Vagina (tissue), 2 donors: ENCODE data around the gene TFDP3. TPM values are rescaled to one million over a fixed set of nuclear protein-coding genes. Genes with fewer than 3 reads are reported as not detected.

Experiments used
- DNase-seq, 2 donors: peaks; one replicate each; pipeline ENCODE4 v3.0.0-alpha.2; 2017; ENCODE audit errors: extremely low spot score in 2 of 2
- H3K27ac ChIP-seq: fragments of 200-600 bp; sonication (generic); one replicate; pipeline ENCODE4 v1.5.1; 2019
- H3K27me3 ChIP-seq: fragments of 200-600 bp; sonication (generic); one replicate; pipeline ENCODE4 v1.5.1; 2019
- H3K36me3 ChIP-seq, 2 donors: fragments of 200-600 bp; sonication (generic); one replicate each; pipeline ENCODE4 v1.5.1; 2017 to 2019
- H3K4me1 ChIP-seq: fragments of 200-600 bp; sonication (generic); one replicate; pipeline ENCODE4 v1.5.1; 2019
- H3K4me3 ChIP-seq, 2 donors: fragments of 200-600 bp; sonication (generic); 1 replicate in 1 of 2; 2 replicates in 1 of 2; pipeline ENCODE4 v1.5.1; 2016 to 2019
- H3K9me3 ChIP-seq: fragments of 200-600 bp; sonication (generic); one replicate; pipeline ENCODE4 v1.5.1; 2019
- POLR2A ChIP-seq, 2 donors: fragments of 450-650 bp; IDR thresholded peaks; one replicate each; pipeline ENCODE4 v1.6.1; 2017; ENCODE audit warnings: antibody characterized with exemption in 2 of 2, mild to moderate bottlenecking in 2 of 2, moderate library complexity in 2 of 2
- POLR2AphosphoS5 ChIP-seq, 2 donors: sonication (generic); formaldehyde crosslinking; IDR thresholded peaks; one replicate each; pipeline ENCODE4 v1.9.0; 2017; ENCODE audit warnings: antibody characterized with exemption in 2 of 2, mild to moderate bottlenecking in 2 of 2, low read depth in 1 of 2; ENCODE audit not compliant: insufficient read depth in 1 of 2
- intact Hi-C: fragments of 100-400 bp; cut with DNase I; formaldehyde crosslinking; loops from one replicate; pipeline ENCODE4 v1.15.1; 2023
- total RNA-seq: library from RNA; depleted of rRNA; stranded (reverse); fragments of >200 nt; gene quantifications from one replicate; pipeline ENCODE4 v1.2.3, GENCODE V29; 2016
- TF ChIP-seq, protein P1 (sequence below), 3 experiments: fragments of 450-650 bp in 2 of 3; fragments of 200-600 bp in 1 of 3; sonication (generic) in 1 of 3; IDR thresholded peaks; one replicate each; pipeline ENCODE4 v1.5.1; 2017 to 2019; ENCODE audit warnings: antibody characterized with exemption in 3 of 3, mild to moderate bottlenecking in 2 of 3, moderate library complexity in 2 of 3

The TFDP3 gene
- total RNA-seq, 1 donor from 2014 or later = not detected

DNA sequence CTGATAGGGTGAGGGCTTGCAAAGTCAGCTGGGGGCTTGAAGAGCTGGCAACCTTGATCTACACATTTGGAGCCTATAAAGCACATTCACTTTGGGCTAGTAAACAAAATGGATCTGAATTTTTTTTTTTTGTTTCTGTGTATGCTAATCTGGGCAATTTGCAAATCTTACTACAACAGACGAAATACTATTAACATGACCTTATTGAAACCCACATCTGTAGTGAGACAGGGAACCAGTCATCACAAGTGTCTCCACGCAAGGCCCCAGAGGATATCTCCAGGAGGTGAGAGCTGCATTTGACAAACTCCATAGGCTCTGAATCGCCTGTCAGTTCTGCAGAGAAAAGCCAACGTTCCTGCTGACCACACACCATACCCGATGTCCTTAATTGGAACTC is 33.0 kb upstream of the TFDP3 start:
- no peak for TF ChIP-seq POLR2A (IDR thresholded peaks at IDR 0.05)
- TF ChIP-seq, protein P1, sequence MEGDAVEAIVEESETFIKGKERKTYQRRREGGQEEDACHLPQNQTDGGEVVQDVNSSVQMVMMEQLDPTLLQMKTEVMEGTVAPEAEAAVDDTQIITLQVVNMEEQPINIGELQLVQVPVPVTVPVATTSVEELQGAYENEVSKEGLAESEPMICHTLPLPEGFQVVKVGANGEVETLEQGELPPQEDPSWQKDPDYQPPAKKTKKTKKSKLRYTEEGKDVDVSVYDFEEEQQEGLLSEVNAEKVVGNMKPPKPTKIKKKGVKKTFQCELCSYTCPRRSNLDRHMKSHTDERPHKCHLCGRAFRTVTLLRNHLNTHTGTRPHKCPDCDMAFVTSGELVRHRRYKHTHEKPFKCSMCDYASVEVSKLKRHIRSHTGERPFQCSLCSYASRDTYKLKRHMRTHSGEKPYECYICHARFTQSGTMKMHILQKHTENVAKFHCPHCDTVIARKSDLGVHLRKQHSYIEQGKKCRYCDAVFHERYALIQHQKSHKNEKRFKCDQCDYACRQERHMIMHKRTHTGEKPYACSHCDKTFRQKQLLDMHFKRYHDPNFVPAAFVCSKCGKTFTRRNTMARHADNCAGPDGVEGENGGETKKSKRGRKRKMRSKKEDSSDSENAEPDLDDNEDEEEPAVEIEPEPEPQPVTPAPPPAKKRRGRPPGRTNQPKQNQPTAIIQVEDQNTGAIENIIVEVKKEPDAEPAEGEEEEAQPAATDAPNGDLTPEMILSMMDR (IDR thresholded peaks at IDR 0.05) = no peak
- no peak for TF ChIP-seq POLR2AphosphoS5 (IDR thresholded peaks at IDR 0.05; ENCODE audit: insufficient read depth in 1 of 2, low read depth in 1 of 2)
- intact Hi-C loops = no loop called here
- Histone ChIP-seq H3K4me1 (no peaks in the 10 kb centered on the region), H3K27ac (no peak overlapping the region), H3K4me3 (no peak overlapping the region), H3K27me3 (no peaks in the 10 kb centered on the region), H3K36me3 (no peaks in the 10 kb centered on the region), H3K9me3 (no peaks in the 10 kb centered on the region)
- DNase-seq = no peak

DNA sequence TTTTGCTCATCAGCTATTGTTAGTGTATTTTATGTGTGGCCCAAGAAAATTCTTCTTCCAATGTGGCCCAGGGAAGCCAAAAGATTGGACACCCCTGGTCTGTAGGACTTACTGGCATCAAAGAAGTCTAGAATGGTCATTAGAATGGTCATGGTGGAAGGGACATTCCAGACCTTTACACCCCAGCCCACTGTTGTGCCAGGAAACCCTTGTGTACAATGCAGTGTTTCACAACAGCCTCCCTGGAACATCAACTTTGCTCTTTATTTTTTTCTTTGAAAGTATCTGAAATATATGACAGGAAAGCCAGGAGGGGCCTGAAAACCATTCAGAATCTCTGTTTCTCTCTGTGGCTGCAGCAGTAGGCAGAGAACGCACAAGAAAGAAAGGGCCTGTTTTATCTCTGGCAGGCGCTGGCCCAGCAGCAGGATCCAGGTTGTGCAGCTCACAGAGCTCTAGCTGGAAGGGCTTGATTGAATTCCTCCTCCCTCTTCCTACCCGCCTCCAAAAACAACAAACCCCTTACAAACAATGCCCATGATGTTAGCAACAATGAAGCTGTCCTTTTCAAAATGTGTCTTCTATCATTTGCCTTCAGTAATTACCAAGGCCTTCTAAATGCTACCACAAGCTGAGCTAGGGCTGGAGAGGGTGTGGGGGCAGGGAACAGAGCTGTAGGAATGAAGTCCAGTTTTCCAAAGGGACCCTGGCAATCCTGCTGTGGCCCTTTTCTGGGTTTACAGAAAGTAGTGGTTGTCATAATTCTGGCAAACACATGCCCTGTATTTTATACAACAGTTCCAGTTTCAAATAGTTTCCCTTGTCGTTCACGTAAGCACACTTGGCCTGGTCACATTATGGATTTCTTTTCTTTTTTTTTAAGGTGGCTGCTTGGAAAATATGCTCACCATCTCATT is 32.3 kb upstream of the TFDP3 start:
- H3K4me1 ChIP-seq = no peaks in the 10 kb centered on the region
- no peak overlapping the region for H3K27ac ChIP-seq
- H3K9me3 ChIP-seq = no peaks in the 10 kb centered on the region
- no peaks in the 10 kb centered on the region for H3K36me3 ChIP-seq
- no peaks in the 10 kb centered on the region for H3K27me3 ChIP-seq
- no peak for DNase-seq
- H3K4me3 ChIP-seq = no peak overlapping the region
- TF ChIP-seq, protein P1 (IDR thresholded peaks at IDR 0.05) = no peak
- TF ChIP-seq POLR2AphosphoS5 (IDR thresholded peaks at IDR 0.05; ENCODE audit: insufficient read depth in 1 of 2, low read depth in 1 of 2) (no peak), POLR2A (IDR thresholded peaks at IDR 0.05) (no peak)
- intact Hi-C loops = no loop called here

DNA sequence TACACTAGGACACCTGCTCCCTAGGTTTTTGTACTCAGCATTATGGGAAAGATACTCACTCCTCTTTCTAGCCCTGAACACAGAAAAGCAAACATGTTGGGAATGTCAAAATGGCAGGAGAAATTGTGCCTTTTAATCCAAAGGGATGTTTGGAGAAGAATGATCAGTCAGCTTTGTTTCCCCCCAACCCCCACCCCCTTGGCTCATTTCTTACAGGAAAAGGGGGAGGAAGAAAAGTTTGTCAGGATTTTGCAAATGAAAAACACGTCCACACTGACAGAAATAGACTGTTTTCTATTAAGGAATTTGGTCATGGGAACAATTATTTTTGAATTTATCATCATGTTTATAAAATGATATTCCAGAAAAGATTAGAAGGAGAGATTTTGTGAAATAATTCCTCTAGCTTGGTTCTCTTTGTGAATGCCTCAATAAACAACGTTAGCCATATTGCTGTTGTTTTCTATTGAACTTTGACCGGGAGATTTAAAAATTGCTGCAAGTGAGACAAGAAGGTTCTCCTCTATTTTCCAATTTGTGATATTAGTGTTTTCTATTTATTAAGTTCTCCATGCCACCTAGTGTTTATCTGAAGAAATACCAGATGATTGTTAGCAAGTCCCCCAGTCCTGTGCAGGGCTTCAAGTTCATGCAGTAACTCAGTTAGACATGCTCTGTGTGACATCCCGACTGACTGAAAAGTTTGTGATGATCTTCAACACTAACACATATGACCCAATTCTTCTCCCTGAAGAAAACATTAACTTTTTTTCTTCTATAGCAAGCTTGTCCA is 31.3 kb upstream of the TFDP3 start:
- TF ChIP-seq POLR2A (IDR thresholded peaks at IDR 0.05) (no peak), POLR2AphosphoS5 (IDR thresholded peaks at IDR 0.05; ENCODE audit: insufficient read depth in 1 of 2, low read depth in 1 of 2) (no peak)
- TF ChIP-seq, protein P1 (IDR thresholded peaks at IDR 0.05) = no peak
- Histone ChIP-seq H3K36me3 (no peaks in the 10 kb centered on the region), H3K27me3 (no peaks in the 10 kb centered on the region), H3K4me3 (no peak overlapping the region), H3K4me1 (no peaks in the 10 kb centered on the region), H3K9me3 (no peaks in the 10 kb centered on the region), H3K27ac (no peak overlapping the region)
- no peak for DNase-seq
- intact Hi-C loops = no loop called here

DNA sequence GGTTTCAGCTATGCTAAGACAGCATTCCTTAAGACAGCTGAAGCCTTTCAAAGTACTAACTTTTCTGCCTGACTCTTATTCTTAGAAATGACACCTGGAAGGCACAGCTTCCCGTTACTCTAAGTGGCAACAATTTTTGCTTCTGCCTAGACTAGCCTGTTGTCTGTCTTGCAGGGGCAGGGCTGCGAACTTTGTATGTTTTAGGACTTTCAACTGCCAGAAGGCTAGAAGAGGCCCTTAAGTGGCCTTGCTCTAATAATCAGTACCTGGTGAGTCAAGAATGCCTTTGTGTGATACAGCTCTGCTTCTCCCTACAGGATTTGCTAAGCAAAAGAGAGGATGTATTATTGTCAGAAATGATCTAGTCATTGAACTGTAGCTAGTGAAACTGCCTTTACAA is 30.0 kb upstream of the TFDP3 start:
- Histone ChIP-seq H3K4me1 (no peaks in the 10 kb centered on the region), H3K27me3 (no peaks in the 10 kb centered on the region), H3K4me3 (no peak overlapping the region), H3K9me3 (no peaks in the 10 kb centered on the region), H3K36me3 (no peaks in the 10 kb centered on the region), H3K27ac (no peak overlapping the region)
- TF ChIP-seq POLR2AphosphoS5 (IDR thresholded peaks at IDR 0.05; ENCODE audit: insufficient read depth in 1 of 2, low read depth in 1 of 2) (no peak), POLR2A (IDR thresholded peaks at IDR 0.05) (no peak)
- TF ChIP-seq, protein P1 (IDR thresholded peaks at IDR 0.05) = no peak
- DNase-seq = no peak
- intact Hi-C loops = no loop called here
